Uterus (tissue), 4 donors: ENCODE measurements around the gene SIAH2. TPM values are rescaled to one million over a fixed set of nuclear protein-coding genes. Genes with fewer than 3 reads are reported as not detected.

Experiments
- DNase-seq, 2 donors: peaks; one replicate each; pipeline ENCODE4 v3.0.0-alpha.2; 2019 to 2020
- H3K27ac ChIP-seq, 2 donors: fragments of 200-600 bp; sonication (generic); 1 replicate in 1 of 2; 2 replicates in 1 of 2; pipeline ENCODE4 v1.5.1; 2016 to 2018
- H3K27me3 ChIP-seq, 2 donors: fragments of 200-600 bp; sonication (generic); one replicate each; pipeline ENCODE4 v1.5.1; 2018 to 2019; ENCODE audit warnings: control low read depth in 1 of 2
- H3K36me3 ChIP-seq, 2 donors: fragments of 200-600 bp; sonication (generic); one replicate each; pipeline ENCODE4 v1.5.1; 2019; ENCODE audit warnings: control low read depth in 1 of 2
- H3K4me1 ChIP-seq, 2 donors: fragments of 200-600 bp; sonication (generic); one replicate each; pipeline ENCODE4 v1.5.1; 2018 to 2019; ENCODE audit warnings: control low read depth in 1 of 2
- H3K4me3 ChIP-seq, 2 donors: fragments of 200-600 bp; sonication (generic); 1 replicate in 1 of 2; 2 replicates in 1 of 2; pipeline ENCODE4 v1.5.1; 2018 to 2019; ENCODE audit warnings: mild to moderate bottlenecking in 1 of 2
- H3K9me3 ChIP-seq, 2 donors: fragments of 200-600 bp; sonication (generic); one replicate each; pipeline ENCODE4 v1.5.1; 2019; ENCODE audit warnings: control low read depth in 1 of 2
- CTCF ChIP-seq, 4 experiments: fragments of 200-600 bp in 2 of 4; fragments of 450-650 bp in 2 of 4; sonication (generic) in 2 of 4; IDR thresholded peaks; one replicate each; pipeline ENCODE4 v1.5.1; 2016 to 2019; ENCODE audit warnings: antibody characterized with exemption in 4 of 4, mild to moderate bottlenecking in 2 of 4, moderate library complexity in 1 of 4
- POLR2A ChIP-seq, 2 donors: fragments of 450-650 bp; IDR thresholded peaks; one replicate each; pipeline ENCODE4 v1.6.1; 2016; ENCODE audit warnings: antibody characterized with exemption in 2 of 2, mild to moderate bottlenecking in 1 of 2, moderate library complexity in 1 of 2
- intact Hi-C: fragments of 100-400 bp; cut with DNase I; formaldehyde crosslinking; loops from one replicate; pipeline ENCODE4 v1.15.1; 2023; ENCODE audit warnings: low total_unique reads
- total RNA-seq, 4 donors: library from RNA; depleted of rRNA in 3 of 4; stranded (reverse); fragments of >200 nt in 3 of 4; gene quantifications; one replicate each; pipeline versions ENCODE4 v1.1.0 to v1.2.4, GENCODE V29; 2014 to 2023
- donor health status: DM: yes; HTN: yes; CAD: no.

The SIAH2 gene
- total RNA-seq, 4 donors from 2014 or later = 25.4 to 63.8 (median 43.6) TPM

DNA sequence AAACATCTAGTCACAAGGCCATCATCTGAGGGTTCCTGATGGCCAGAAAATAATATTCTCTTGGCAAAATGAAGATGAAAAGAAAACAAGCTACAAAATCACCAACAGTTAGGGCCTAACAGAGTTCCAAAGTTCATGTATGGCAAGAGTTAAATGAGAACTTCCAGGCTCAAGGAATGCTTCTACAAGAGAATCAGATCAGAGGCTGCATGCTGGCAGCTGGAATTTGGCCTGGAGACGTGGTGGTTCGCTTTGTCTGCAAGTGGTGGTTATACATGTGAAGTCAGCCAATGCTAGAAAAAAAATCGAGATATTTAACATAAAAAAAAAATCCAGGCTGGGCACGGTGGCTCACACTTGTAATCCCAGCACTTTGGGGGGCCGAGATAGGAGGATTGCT is 5.6 kb downstream of the SIAH2 start:
- H3K27me3 ChIP-seq = no peaks in the 10 kb centered on the region
- TF ChIP-seq POLR2A (IDR thresholded peaks at IDR 0.05) = no peak
- TF ChIP-seq CTCF (IDR thresholded peaks at IDR 0.05) = no peak
- intact Hi-C loops = no loop called here
- H3K4me3 ChIP-seq = no peak overlapping the region
- no peaks in the 10 kb centered on the region for H3K36me3 ChIP-seq
- peak overlapping the region; percentile 34 to 68 for H3K27ac ChIP-seq
- peaks cover 4 to 13% of the 10 kb centered on the region in 2 donors for H3K4me1 ChIP-seq
- H3K9me3 ChIP-seq = no peaks in the 10 kb centered on the region
- no peak for DNase-seq

GRCh38 chr3:150756491-150757059 is 6.4 kb downstream of the SIAH2 start:
- H3K4me3 ChIP-seq = no peak overlapping the region
- peak overlapping the region; percentile 63 to 68 for H3K27ac ChIP-seq
- intact Hi-C loops = no loop called here

DNA sequence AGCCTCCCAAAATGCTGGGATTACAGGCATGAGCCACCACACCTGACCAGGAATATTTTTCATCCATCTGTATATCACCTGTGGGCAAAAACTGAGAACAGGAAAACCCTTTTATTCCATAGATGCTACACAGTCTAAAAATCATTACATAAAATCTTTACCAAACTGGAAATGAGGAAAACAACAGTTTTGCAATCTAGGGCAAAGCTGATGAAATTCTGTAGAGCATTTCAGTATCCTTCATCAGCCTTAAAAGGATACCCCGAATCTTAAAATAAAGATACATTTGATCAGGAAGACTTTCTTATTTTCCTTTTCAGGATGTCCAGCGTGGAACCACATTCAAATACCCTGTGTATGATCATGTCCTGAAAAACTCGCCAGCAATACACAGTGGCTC is 7.1 kb downstream of the SIAH2 start:
- no peak for DNase-seq
- H3K27ac ChIP-seq = peak overlapping the region; percentile 63 to 68
- H3K4me1 ChIP-seq = peaks cover 9 to 13% of the 10 kb centered on the region in 2 donors
- intact Hi-C loops = no loop called here
- TF ChIP-seq CTCF (IDR thresholded peaks at IDR 0.05) = no peak
- no peak for TF ChIP-seq POLR2A (IDR thresholded peaks at IDR 0.05)
- H3K36me3 ChIP-seq = no peaks in the 10 kb centered on the region
- H3K4me3 ChIP-seq = no peak overlapping the region
- no peaks in the 10 kb centered on the region for H3K9me3 ChIP-seq
- no peaks in the 10 kb centered on the region for H3K27me3 ChIP-seq

More at GRCh38 chr3:150756491-150757059, 6.4 kb downstream of the SIAH2 start:
- DNase-seq = no peak
- Histone ChIP-seq H3K9me3 (no peaks in the 10 kb centered on the region), H3K27me3 (no peaks in the 10 kb centered on the region), H3K36me3 (no peaks in the 10 kb centered on the region), H3K4me1 (peaks cover 5 to 13% of the 10 kb centered on the region in 2 donors)
- no peak for TF ChIP-seq CTCF (IDR thresholded peaks at IDR 0.05)
- no peak for TF ChIP-seq POLR2A (IDR thresholded peaks at IDR 0.05)

GRCh38 chr3:150754896-150755295 is 8.1 kb downstream of the SIAH2 start:
- Histone ChIP-seq H3K36me3 (no peaks in the 10 kb centered on the region), H3K9me3 (no peaks in the 10 kb centered on the region), H3K4me1 (peaks cover 9 to 13% of the 10 kb centered on the region in 2 donors), H3K27ac (peak overlapping the region in 1 of 2 donors; percentile 68), H3K4me3 (no peak overlapping the region), H3K27me3 (no peaks in the 10 kb centered on the region)
- DNase-seq = no peak
- intact Hi-C loops = no loop called here
- no peak for TF ChIP-seq CTCF (IDR thresholded peaks at IDR 0.05)
- no peak for TF ChIP-seq POLR2A (IDR thresholded peaks at IDR 0.05)

DNA sequence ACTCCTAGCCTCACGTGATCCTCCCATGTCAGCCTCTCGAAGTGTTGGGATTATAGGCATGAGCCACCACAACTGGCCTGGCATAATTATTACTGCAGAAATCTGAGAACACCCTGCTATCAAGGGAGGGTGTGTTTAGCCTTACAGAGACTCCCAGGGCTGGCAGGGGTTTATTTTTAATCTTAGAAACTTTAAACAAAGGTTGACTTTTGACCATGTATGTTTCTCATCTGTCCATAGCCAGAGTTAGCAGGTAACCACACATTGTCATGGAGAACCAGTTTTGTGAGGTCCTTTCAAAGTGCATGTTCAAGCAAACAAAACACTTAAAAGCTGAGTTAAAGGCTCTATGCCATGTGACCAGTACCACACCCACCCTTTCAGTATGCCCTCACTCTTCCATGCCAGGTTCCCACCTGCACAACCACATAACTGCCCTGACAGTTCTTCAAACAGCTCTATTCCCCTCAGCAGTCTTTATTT is 11.1 kb downstream of the SIAH2 start:
- intact Hi-C loops = no loop called here
- Histone ChIP-seq H3K27ac (no peak overlapping the region), H3K4me1 (peaks cover 1 to 5% of the 10 kb centered on the region in 2 donors)

More for the DNA sequence above, 11.1 kb downstream of the SIAH2 start:
- Histone ChIP-seq H3K27me3 (no peaks in the 10 kb centered on the region), H3K4me3 (no peak overlapping the region), H3K9me3 (no peaks in the 10 kb centered on the region), H3K36me3 (no peaks in the 10 kb centered on the region)
- DNase-seq = no peak
- TF ChIP-seq CTCF (IDR thresholded peaks at IDR 0.05) (no peak), POLR2A (IDR thresholded peaks at IDR 0.05) (no peak)
